GM19463 (cell line): Measurements from ENCODE around the gene TTC34.
A peak's percentile ranks its signal among the peaks of the same experiment; 100 is the strongest.

ENCODE experiments used
- ATAC-seq: cut with Tn5 transposase; IDR thresholded peaks from one replicate; pipeline ENCODE4 v1.9.1; 2021; ENCODE audit warnings: mild to moderate bottlenecking, moderate library complexity; ENCODE audit not compliant: unreplicated experiment

The TTC34 gene

DNA sequence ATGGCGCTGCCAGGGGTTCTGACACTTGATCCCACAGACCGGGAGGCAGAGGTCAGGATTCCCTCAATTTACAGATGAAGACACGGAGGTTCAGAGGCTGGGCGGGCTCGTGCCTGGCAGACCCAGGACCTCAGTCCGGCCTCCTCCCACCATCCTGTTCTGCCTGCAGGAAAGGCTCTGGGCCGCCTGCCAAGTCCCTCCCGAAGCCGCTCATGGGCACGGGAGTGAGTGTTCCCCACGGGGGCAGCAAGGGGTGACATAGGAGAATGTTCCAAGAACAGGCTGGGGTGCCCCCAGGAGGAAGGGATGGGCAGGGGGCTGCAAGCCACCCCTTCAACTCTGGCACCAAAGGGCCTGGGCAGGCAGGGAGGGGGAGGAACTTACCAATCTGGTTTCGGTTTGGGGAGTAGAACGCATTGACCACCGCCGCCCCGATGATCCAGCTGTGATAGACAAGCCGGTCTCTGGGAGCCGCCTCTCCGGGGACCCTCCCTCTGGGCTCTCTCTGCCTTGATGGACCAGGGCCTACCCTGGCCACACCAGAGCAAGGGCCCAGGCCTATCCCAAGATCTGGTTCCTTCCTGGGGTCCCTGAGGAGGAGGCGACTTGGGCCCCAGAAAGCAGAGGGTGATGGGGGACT lies 207.4 kb downstream of the TTC34 start:
- ATAC-seq: no peak

DNA sequence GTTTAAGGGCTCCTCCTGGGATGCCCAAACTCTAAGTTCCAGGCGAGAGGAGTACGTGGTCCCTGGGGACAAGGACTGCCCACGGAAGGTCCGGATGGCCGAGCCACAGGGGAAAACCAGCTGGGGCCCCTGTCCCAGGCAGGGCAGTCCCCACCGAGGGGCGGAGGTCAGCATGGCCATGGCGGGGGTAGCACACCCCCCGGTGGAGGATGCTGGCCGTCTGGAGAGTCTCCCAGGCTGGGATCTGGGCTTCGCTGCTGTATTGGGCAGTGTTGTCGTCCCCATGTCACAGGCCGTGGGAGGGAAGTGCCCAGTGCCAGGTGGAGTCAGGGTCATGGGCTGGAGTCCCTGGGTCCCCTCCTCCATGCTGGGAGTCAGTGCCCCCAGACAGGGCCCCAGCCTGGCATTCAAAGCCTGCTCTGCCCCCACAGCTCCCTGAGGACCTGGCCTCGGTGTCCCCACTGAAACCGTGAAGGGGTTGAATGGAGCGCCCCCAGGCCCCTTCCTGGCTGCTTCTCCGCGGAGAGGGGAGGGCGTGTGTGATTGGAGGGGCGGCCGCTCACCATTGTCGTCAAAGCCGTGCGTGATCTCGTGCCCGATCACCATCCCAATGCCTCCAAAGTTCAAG lies 208.1 kb downstream of the TTC34 start:
- ATAC-seq: no peak

DNA sequence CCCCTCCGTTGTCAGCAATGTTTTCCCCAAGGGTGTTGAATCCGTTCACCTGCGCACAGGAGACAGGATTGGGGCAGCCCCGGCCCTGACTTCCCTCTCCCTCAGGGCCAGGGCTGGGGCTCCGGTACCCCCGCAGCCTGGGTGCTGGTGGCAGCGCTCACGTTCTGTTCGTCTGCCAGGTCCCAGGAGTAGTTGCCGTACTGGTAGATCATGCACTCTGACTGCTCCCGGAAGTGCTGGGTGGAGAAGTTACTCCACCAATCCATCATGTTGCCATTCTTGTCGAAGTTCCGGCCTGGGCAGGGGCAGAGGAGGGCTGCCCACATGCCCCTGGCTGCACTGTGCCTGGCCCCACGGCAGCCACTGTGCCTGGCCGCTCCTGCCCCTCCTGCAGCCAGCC lies 208.8 kb downstream of the TTC34 start:
- no peak for ATAC-seq

DNA sequence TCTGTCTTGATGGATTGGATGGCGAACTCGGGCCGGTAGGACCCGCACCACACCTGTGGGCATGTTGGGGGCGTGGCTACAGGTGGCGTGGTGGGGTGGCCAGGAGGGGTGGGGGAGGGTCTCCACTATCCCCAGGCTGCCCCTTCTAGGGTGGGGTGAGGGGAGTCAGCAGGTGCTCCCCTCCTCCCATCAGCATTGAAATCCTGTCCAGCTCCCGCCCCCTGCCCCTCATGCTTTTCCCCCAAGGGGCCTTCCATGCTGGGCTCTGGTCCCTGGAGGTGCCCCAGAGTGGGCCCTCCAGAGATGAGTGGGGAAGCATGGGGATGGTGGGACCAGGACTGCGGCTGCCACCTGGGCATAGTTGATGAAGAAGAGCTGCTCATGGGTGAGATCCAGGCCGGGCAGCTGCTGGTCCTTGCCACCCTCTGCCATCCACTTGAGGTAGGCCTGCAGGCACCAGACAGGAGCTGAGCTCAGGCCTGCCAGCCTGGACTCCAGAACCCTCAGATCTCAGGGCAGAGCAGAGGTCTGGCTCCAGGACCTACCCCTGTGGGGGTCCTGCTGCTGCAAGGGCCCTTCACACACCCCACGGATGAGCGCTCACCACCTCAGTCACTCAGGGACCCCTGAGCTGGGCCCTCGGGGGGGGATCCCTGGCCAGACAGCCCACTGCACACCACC lies 209.8 kb downstream of the TTC34 start:
- ATAC-seq: no peak

DNA sequence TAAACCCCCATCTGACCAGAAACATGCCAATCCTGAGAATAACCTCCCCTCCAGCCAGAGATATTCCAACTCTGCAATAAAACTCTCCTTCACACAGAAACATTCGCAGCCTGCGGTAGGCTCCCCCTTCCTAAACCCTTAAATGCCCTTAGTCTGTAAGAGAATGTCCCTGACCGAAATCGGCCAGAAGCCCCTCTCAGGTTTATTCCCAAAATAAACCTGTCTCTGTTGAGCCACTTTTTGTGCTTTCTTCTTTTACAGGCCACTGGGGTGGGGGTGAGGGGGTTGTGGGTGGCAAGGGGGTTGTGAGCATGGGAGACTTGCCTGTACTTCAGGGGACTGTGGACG lies 210.3 kb downstream of the TTC34 start:
- ATAC-seq: no peak

DNA sequence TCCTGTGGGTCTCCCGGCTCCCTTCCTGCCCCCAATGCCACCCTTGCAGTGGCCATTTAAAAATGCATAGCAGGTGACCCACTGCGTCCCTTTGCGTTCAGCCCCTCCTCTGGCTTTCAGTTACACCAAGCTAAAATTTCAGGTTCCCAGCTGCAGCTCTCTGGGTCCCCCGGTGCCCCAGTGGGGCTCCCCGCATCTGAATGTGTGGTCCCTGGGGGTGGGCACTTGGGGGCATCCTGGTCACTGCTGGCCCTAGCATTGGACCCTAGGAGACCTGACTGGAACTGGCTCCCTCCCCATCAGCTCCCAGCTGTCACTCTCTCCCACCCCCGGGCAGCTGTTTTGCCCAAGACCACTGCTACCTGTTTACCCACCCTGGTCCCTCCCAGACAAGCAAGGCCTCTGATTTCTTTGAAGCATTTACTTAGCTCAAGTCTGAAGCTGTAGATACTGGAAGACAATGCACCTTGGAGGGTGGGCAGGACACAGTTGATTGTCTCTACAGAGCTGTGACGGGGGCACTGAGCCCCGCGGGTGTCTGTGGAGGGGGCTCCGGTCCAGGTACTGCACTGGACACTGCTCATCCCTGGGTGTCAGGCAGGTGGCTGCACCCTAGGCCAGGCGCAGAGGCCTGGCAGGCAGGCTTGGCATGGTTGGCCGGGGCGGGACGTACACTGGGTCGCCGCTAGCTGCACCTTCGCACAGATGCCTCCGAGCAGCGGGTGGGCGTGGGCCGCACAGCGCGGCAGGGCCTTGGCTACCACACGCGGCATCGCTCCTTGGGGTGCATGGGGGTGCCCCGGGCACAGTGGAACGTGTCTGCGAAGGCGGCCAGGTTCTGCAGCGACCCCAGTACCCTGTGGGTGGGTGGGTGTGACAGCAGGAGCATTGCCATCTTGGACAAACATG lies 211.0 kb downstream of the TTC34 start:
- ATAC-seq: no peak

DNA sequence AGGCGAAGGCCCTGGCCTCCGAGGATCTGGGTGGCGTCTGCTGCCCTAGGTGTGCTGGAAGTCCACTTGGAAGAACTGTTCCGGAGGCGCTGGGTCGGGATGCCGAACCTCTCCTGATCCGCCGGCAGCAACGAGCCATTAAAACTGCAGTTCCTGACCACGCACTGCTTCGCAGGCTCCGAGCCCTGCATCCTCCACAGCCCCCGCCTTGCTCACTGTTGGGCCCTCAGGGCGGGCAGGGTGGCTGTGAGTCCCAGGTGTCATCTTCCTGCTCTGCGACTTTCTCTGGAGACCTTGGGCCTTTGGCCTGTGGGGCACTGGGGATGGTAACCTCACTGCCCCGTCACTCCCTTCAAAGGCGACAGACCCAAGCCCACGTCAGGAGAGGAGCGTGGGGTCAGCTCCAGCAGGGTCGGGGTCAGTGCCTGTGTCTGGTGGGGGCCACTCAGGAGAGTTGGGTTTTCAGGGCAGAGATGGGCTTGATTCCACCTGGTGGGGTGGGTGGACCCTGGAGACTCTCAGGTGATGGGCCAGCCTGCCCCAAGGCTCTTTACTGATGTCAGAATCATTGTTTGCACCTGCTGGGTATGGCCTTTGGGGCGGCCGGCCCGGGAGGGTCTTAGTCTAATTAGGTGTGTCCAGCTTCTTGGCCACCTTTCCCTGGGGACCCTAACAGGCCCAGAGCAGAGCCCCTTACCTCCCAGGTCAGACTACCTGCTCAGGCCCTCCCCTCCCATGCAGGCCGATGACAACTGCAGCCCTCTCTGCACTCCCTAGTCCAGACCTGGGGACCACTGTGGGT lies 211.9 kb downstream of the TTC34 start:
- ATAC-seq: no peak

DNA sequence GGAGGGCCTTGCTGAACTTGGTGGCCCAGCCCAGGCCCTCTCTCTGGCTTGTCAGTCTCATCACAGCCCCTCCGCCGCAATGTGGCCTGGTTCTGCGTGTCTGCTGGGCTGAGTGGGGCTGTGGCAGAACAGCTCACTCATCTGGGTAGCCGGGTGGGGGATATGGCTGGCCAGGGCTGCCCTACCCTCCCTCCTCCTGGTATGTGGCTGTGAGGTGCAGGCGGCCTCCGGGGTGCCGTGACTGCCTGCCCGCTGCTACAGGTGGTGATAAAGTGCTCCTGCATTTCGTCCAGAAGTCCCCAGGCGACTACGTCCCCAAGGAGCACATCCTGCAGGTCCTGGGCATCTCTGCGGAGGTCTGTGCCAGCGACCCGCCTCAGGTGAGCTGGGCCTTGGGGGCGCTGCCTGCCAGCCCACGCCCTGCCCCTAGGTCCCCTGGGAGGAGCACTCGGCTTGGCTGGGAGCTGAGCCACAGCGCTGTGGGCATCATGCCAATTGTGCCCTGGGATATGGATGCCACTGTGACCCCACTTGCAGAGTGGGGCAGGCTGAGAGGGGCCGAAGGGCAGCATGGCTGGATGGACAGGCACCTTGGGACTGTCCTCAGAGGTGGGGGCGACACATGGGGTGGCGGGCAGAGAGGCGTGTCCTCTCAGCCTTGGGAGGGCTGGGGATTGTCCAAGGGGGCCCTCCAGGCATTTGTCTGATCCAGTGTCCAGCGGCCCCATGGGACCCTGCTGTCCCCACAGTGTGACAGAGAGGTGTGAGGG lies 212.6 kb downstream of the TTC34 start:
- no peak for ATAC-seq

DNA sequence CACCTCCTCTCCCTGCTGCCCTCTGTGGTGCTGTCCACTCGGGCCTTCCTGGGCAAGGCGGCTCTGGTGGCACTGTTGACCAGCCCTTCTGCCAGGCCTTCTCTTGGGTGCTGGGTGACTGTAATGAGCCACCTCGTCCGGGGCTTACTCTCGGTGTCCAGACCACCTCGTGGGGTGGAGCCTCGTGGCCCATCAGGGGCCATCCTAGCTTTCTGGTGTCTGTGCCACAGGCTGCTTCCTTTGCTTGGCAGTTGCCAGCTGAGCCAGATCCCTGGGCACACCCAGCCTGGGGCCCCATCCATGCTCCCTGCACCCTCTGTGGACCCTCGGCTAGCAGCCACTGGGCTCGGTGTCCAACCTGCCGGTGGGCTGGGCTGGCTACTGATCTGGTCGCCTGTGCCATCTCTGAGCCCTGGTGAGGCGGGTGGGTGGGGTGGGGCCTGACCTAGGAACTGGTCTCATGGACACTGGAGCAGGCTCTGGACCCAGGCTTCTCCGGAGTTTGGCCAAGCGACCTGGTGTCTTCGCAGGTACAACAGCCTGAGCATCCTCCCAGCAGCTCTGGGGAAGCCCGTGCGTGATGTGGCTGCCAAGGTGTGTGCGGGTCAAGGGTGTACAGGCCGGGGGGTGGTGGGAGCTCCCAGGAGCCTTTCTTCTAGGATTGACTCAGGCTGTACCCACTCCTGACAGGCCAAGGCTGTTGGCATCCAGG lies 213.5 kb downstream of the TTC34 start:
- no peak for ATAC-seq

DNA sequence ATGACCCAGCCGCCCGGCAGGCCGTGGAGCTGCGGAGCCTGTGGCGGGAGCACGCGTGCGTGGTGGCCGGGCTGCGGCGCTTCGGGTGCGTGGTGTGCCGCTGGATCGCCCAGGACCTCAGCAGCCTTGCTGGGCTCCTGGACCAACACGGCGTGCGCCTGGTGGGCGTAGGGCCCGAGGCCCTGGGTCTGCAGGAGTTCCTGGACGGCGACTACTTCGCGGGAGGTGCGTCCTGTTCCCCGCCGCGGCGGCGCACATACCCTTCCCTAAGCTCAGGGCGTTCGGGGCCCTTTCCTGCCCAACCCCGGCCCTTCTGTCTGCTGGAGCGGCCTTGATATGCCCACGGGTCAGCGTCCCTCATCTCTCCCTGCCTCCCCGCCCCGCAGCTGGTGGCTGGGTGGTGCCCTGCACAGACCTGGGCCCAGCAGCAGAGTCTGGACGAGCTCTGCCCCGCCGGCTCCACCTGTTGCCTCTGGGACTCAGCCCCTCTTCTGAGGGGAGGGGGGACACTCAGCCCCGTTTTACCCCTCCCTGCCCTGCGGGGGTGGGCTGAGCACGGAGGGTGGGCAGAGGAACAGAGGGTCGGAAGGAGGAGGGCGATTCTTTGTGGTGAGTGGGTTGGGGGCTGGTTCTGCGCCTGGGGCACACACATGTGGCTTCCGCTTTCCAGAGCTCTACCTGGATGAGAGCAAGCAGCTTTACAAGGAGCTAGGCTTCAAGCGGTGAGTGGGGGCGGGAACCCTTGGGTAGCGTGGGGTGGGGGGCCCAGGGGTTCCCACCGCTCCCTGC lies 214.2 kb downstream of the TTC34 start:
- no peak for ATAC-seq

DNA sequence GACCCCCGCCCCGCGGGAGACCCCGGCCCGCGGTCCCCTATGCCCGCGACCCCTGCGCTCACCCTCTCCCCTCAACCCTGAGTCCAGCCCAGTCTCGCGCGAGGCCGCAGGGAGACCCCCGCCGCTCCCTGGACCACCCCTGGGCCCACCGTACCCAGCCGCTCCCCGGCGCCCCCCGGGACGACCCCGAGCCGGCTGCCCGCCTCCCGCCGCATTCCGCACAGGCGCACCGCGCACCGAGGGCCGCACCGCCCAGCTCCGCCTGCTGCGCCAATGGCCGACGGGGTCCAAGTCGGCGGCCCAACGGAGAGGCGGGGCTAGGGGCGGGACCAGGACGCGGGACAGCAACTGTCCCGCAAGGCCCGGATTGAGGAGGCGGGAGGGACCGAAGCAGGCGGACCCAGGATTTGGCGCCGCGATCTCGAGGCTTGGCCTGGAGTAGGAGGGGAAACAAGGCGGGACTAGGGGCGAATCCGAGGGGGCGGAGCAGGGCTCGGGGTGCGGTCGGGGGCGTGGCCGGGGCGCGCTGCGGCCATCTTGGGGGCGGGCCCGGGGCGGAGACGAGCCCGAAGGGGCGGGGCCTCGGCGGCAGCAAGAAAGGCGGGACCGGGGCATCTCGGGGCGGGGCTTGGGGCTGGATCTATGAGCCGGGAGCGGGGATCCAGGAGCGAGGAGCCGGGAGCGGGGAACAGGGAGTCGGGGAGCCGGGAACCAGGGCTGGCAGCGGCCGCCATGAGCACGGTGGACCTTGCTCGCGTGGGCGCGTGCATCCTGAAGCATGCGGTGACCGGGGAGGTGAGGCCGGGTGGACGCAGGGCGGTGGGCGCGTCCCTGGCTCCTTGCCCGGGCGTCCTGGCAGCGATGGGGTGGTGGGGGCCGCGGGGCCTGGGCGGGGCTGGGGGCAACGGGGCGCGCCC lies 215.1 kb downstream of the TTC34 start, which contains the start of gene PRXL2B:
TSS of gene PRXL2B (plus strand) at position 624 of the 917 bp plus-strand sequence. CDS start at position 733, 109 bp downstream.
- ATAC-seq: peak; percentile 74
